HL-60 (cell line): ENCODE results near the gene CXCL16.

Experiments used
- DNase-seq, 2 experiments: peaks; one replicate each; pipeline ENCODE4 v3.0.0-alpha.2; 2010 to 2020; ENCODE audit warnings: low read depth in 1 of 2, low spot score in 1 of 2
- H3K27ac ChIP-seq: fragments of 250-450 bp; sonication (Bioruptor Pico); replicated peaks from 2 replicates; pipeline ENCODE4 v1.5.1; 2020; ENCODE audit warnings: mild to moderate bottlenecking, moderate library complexity
- H3K27me3 ChIP-seq: fragments of 250-450 bp; sonication (Bioruptor Pico); 2 replicates; pipeline ENCODE4 v1.5.1; 2021; ENCODE audit warnings: mild to moderate bottlenecking, moderate library complexity; ENCODE audit not compliant: insufficient read depth, poor library complexity, severe bottlenecking
- H3K4me3 ChIP-seq: replicated peaks from 2 replicates; pipeline ENCODE4 v1.5.1; 2011; ENCODE audit warnings: mild to moderate bottlenecking, control low read depth, low read length; ENCODE audit not compliant: insufficient read depth
- GABPA ChIP-seq: IDR thresholded peaks from 2 replicates; pipeline ENCODE4 v1.6.1; 2012; ENCODE audit warnings: low read depth
- POLR2AphosphoS5 ChIP-seq: IDR thresholded peaks from 2 replicates; pipeline ENCODE4 v1.6.1; 2012; ENCODE audit warnings: low read depth
- SPI1 ChIP-seq: IDR thresholded peaks from 2 replicates; pipeline ENCODE4 v1.6.1; 2012; ENCODE audit warnings: low read depth, mild to moderate bottlenecking, borderline replicate concordance
- TF ChIP-seq, protein P1 (sequence below): IDR thresholded peaks from one replicate; pipeline ENCODE4 v1.5.1; 2011; ENCODE audit warnings: low read length, control low read depth, inconsistent platforms; ENCODE audit not compliant: insufficient read depth
- TF ChIP-seq, protein P2 (sequence below): IDR thresholded peaks from 2 replicates; pipeline ENCODE4 v1.6.1; 2012; ENCODE audit warnings: low read depth; ENCODE audit not compliant: insufficient replicate concordance

The CXCL16 gene

DNA sequence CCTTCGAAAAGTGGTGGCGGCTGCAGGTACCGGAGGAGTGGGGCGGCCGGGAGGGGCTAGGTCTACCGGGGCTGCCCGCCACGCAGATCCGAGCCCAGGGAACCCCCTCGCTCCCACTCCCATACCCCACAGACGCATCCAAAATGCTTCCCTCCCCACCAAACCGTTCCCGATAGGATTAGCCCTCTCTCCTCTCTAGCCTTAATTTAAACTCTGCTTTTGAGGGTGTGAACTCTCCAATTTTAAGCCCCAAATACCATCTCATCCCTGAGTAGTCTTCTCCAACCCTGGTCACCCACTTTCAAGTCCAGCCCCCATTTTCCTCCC lies 260 bp upstream of the CXCL16 start:
- TF ChIP-seq, protein P1, sequence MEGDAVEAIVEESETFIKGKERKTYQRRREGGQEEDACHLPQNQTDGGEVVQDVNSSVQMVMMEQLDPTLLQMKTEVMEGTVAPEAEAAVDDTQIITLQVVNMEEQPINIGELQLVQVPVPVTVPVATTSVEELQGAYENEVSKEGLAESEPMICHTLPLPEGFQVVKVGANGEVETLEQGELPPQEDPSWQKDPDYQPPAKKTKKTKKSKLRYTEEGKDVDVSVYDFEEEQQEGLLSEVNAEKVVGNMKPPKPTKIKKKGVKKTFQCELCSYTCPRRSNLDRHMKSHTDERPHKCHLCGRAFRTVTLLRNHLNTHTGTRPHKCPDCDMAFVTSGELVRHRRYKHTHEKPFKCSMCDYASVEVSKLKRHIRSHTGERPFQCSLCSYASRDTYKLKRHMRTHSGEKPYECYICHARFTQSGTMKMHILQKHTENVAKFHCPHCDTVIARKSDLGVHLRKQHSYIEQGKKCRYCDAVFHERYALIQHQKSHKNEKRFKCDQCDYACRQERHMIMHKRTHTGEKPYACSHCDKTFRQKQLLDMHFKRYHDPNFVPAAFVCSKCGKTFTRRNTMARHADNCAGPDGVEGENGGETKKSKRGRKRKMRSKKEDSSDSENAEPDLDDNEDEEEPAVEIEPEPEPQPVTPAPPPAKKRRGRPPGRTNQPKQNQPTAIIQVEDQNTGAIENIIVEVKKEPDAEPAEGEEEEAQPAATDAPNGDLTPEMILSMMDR: no peak
- TF ChIP-seq, protein P2, sequence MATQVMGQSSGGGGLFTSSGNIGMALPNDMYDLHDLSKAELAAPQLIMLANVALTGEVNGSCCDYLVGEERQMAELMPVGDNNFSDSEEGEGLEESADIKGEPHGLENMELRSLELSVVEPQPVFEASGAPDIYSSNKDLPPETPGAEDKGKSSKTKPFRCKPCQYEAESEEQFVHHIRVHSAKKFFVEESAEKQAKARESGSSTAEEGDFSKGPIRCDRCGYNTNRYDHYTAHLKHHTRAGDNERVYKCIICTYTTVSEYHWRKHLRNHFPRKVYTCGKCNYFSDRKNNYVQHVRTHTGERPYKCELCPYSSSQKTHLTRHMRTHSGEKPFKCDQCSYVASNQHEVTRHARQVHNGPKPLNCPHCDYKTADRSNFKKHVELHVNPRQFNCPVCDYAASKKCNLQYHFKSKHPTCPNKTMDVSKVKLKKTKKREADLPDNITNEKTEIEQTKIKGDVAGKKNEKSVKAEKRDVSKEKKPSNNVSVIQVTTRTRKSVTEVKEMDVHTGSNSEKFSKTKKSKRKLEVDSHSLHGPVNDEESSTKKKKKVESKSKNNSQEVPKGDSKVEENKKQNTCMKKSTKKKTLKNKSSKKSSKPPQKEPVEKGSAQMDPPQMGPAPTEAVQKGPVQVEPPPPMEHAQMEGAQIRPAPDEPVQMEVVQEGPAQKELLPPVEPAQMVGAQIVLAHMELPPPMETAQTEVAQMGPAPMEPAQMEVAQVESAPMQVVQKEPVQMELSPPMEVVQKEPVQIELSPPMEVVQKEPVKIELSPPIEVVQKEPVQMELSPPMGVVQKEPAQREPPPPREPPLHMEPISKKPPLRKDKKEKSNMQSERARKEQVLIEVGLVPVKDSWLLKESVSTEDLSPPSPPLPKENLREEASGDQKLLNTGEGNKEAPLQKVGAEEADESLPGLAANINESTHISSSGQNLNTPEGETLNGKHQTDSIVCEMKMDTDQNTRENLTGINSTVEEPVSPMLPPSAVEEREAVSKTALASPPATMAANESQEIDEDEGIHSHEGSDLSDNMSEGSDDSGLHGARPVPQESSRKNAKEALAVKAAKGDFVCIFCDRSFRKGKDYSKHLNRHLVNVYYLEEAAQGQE: no peak
- TF ChIP-seq SPI1: no peak
- TF ChIP-seq POLR2AphosphoS5: no peak
- H3K27ac ChIP-seq: no peak overlapping the region
- H3K4me3 ChIP-seq: 0 out of 2 replicates have a peak overlapping the region, but pooled peaks have one; percentile 51
- H3K27me3 ChIP-seq: peaks cover 10% of the 10 kb centered on the region
- DNase-seq: no peak

DNA sequence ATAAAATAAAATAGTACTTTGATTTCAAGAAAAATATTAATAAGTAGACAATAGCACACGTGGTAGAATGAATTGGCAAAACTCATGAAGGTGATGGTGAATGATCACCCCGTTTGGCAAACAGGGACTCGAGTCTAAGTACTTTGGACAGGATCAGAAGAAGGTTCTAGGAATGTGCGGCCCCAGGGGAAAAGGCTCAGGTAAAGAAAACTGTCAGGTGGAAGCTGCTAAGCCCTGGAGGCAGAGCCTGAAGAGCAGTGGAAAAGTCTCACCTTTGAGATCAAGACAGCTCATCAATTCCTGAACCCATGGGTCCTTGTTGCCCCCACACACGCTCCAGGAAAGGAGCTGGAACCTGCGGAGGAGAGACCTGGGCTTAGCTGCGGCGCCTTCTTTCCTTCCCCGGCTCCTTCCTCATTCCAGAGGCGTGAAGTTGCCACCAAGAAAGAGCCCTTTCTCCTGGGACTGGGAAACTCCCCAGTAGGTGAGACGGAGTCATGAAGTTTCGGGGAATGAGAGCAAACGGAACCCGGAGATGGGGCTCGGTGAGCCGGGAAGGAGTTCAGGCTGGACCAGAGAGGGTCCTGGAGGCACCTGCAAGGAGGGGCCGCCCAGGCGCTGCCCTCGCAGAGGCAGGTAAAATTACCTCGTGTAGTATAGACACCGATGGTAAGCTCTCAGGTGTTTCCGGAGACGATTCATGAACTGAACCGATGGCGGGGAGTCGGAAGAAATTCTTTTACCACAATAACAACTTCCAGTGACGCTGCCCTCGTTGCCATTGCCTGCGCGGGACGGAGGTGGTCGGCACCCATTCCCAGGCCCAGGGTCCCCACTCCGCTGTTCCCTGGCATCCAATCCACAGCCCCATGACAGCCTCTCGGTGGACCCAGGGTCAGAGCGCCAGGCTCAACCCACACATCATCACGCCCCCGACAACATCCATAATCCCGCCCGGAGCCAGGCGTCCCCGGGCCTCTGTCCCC lies 1.3 kb downstream of the CXCL16 start:
- Histone ChIP-seq H3K4me3 (peak overlapping the region; percentile 51), H3K27ac (no peak overlapping the region), H3K27me3 (peaks cover 10% of the 10 kb centered on the region)
- DNase-seq: no peak
- TF ChIP-seq, protein P2: no peak
- TF ChIP-seq, protein P1: no peak
- no peak for TF ChIP-seq SPI1
- no peak for TF ChIP-seq POLR2AphosphoS5
- TF ChIP-seq GABPA: no peak

DNA sequence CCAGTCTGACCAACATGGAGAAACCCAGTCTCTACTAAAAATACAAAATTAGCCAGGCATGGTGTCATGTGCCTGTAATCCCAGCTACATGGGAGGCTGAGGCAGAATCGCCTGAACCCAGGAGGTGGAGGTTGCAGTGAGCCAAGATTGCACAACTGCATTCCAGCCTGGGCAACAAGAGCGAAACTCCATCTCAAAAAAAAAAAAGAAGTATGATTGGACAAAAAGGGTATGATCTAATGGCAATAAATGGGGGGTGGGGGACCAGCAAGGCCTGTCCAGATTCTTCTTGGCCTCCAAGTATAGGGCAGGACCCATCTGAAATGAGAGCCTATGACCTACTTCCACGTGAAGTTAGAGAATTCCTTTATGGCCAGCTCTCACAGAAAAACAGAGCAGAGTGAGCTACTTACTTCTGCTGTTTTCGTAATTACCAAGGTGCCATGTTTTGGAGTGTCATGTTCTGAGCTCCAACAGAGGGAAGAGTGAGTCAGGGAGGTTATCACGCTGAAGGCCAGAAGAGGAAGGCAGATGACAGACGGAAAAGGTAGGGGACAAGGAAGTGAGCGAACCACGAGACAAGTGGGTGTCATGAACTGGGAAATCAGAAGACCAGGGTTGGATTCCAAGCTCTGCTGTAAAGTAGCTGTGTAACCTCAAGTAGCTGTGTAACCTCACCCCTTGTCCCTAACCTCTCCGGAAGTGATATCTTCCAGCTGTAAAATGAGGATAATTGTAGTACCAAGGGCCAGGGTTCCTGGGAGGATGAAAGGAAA lies 3.7 kb downstream of the CXCL16 start:
- TF ChIP-seq POLR2AphosphoS5 (no peak), GABPA (no peak), SPI1 (peak; percentile 30; the same call in 1 of the 2 replicates)
- TF ChIP-seq, protein P1: no peak
- TF ChIP-seq, protein P2: no peak
- H3K4me3 ChIP-seq: no peak overlapping the region
- peaks cover 10% of the 10 kb centered on the region for H3K27me3 ChIP-seq
- H3K27ac ChIP-seq: no peak overlapping the region
- peak; percentile 57 to 63 for DNase-seq
